Fibroblast of the aortic adventitia (primary cell): ENCODE data around the gene NTRK3. TPM values are rescaled to one million over a fixed set of nuclear protein-coding genes. Genes with fewer than 3 reads are reported as not detected.

Experiments
- DNase-seq: peaks from one replicate; pipeline ENCODE4 v3.0.0-alpha.2; 2010; ENCODE audit warnings: low read depth
- H3K4me3 ChIP-seq: 2 replicates; pipeline ENCODE4 v1.5.1; 2011; ENCODE audit warnings: low read depth, mild to moderate bottlenecking, control low read depth, low read length, moderate library complexity
- CTCF ChIP-seq: IDR thresholded peaks from 2 replicates; pipeline ENCODE4 v1.5.1; 2011; ENCODE audit warnings: mild to moderate bottlenecking, low read length, control low read depth, inconsistent platforms; ENCODE audit not compliant: insufficient read depth
- total RNA-seq: library from RNA; depleted of rRNA; stranded (reverse); fragments of >200 nt; gene quantifications from 2 replicates; pipeline ENCODE4 v1.2.3, GENCODE V29; 2012; ENCODE audit warnings: low replicate concordance

The NTRK3 gene
- total RNA-seq, 1 donor = 19.6 TPM

GRCh38 chr15:88152672-88153071 lies 103.9 kb downstream of the NTRK3 start:
- no peak for DNase-seq
- H3K4me3 ChIP-seq = no peak overlapping the region
- no peak for TF ChIP-seq CTCF

GRCh38 chr15:88147760-88148159 lies 108.8 kb downstream of the NTRK3 start:
- no peak for TF ChIP-seq CTCF
- H3K4me3 ChIP-seq = no peak overlapping the region
- no peak for DNase-seq

- TF ChIP-seq CTCF = no peak
- no peak for DNase-seq
- no peak overlapping the region for H3K4me3 ChIP-seq
These were observed 111.5 kb downstream of the NTRK3 start for GRCh38 chr15:88144921-88145653.

- no peak for DNase-seq
- TF ChIP-seq CTCF = no peak
- no peak overlapping the region for H3K4me3 ChIP-seq
These were observed 114.4 kb downstream of the NTRK3 start for GRCh38 chr15:88142121-88142520.

GRCh38 chr15:88141269-88141889 lies 115.2 kb downstream of the NTRK3 start:
- no peak overlapping the region for H3K4me3 ChIP-seq
- TF ChIP-seq CTCF = no peak
- no peak for DNase-seq

GRCh38 chr15:88140398-88140797 lies 116.1 kb downstream of the NTRK3 start:
- DNase-seq = no peak
- no peak overlapping the region for H3K4me3 ChIP-seq
- TF ChIP-seq CTCF = no peak

GRCh38 chr15:88139936-88140335 lies 116.6 kb downstream of the NTRK3 start:
- TF ChIP-seq CTCF = no peak
- peak; percentile 56 for DNase-seq
- no peak overlapping the region for H3K4me3 ChIP-seq
